Esophagus squamous epithelium (tissue), 5 donors: ENCODE results near the gene PIEZO1. TPM values are rescaled to one million over a fixed set of nuclear protein-coding genes. Genes with fewer than 3 reads are reported as not detected.

Experiments used
- DNase-seq: peaks from one replicate; lab custom pipeline; 2025; lab: John Stamatoyannopoulos, UW
- H3K27ac ChIP-seq, 4 donors: fragments of 200-600 bp; sonication (generic); one replicate each; pipeline ENCODE4 v1.5.1; 2016 to 2019; ENCODE audit warnings: mild to moderate bottlenecking in 1 of 4
- H3K27me3 ChIP-seq, 4 donors: fragments of 200-600 bp; sonication (generic); 1 replicate in 3 of 4; 2 replicates in 1 of 4; pipeline versions ENCODE4 v1.5.1 to v1.6.0; 2017 to 2021; ENCODE audit warnings: antibody characterized with exemption in 1 of 4
- H3K36me3 ChIP-seq, 3 donors: fragments of 200-600 bp; sonication (generic); one replicate each; pipeline ENCODE4 v1.5.1; 2016 to 2019
- H3K4me1 ChIP-seq, 3 donors: fragments of 200-600 bp; sonication (generic); one replicate each; pipeline ENCODE4 v1.5.1; 2017 to 2019
- H3K4me3 ChIP-seq, 4 donors: fragments of 200-600 bp; sonication (generic); 1 replicate in 3 of 4; 2 replicates in 1 of 4; pipeline ENCODE4 v1.5.1; 2016 to 2019; ENCODE audit warnings: mild to moderate bottlenecking in 2 of 4, moderate library complexity in 1 of 4
- H3K9me3 ChIP-seq, 3 donors: fragments of 200-600 bp; sonication (generic); one replicate each; pipeline ENCODE4 v1.5.1; 2016 to 2019
- POLR2A ChIP-seq, 4 donors: fragments of 450-650 bp; IDR thresholded peaks; one replicate each; pipeline ENCODE4 v1.6.1; 2017; ENCODE audit warnings: antibody characterized with exemption in 4 of 4, mild to moderate bottlenecking in 4 of 4, moderate library complexity in 3 of 4
- WGBS, 2 donors: methylation state at CpG; one replicate each; pipeline ENCODE4 v1.1.5; 2018; 5-methylcytosine and 5-hydroxymethylcytosine counted together
- intact Hi-C: fragments of 100-400 bp; cut with DNase I; formaldehyde crosslinking; loops from one replicate; pipeline ENCODE4 v1.15.0; 2022
- total RNA-seq, 4 donors: library from RNA; depleted of rRNA; stranded (reverse); fragments of >200 nt; gene quantifications; one replicate each; pipeline ENCODE4 v1.1.0, GENCODE V29; 2016
- TF ChIP-seq, protein P1 (sequence below), 6 experiments: fragments of 450-650 bp in 4 of 6; fragments of 200-600 bp in 2 of 6; sonication (generic) in 2 of 6; IDR thresholded peaks; one replicate each; pipeline ENCODE4 v1.5.1; 2016 to 2019; ENCODE audit warnings: antibody characterized with exemption in 6 of 6, mild to moderate bottlenecking in 4 of 6, moderate library complexity in 4 of 6
- donor health status: DM: yes; HTN: yes; CAD: no.

The PIEZO1 gene
- total RNA-seq, 4 donors from 2014 or later = 46.0 to 131 (median 103) TPM

DNA sequence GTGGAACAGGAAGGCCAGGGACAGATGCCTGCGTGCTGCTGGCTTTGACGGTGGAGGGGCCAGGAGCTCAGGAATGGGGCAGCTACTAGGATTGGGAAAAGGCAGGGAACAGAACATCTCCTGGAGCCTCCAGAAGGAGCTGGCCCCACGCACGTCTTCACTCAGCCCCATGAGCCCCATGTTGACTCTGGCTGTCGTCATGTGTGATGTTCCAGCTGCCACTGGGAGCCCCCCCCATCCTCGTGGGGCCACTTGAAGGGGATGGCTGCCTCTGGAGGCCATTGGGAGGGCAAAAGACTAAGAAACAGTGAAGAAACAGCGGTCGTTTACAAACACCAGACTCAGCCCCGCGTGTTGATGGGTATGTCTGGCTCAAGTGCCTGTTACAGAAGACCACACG is 45.2 kb upstream of the PIEZO1 start:
- no peak overlapping the region for H3K4me3 ChIP-seq
- DNase-seq = no peak
- peaks cover 0 to 51% (median 0%) of the 10 kb centered on the region in 3 donors for H3K36me3 ChIP-seq
- TF ChIP-seq POLR2A (IDR thresholded peaks at IDR 0.05) = no peak
- TF ChIP-seq, protein P1, sequence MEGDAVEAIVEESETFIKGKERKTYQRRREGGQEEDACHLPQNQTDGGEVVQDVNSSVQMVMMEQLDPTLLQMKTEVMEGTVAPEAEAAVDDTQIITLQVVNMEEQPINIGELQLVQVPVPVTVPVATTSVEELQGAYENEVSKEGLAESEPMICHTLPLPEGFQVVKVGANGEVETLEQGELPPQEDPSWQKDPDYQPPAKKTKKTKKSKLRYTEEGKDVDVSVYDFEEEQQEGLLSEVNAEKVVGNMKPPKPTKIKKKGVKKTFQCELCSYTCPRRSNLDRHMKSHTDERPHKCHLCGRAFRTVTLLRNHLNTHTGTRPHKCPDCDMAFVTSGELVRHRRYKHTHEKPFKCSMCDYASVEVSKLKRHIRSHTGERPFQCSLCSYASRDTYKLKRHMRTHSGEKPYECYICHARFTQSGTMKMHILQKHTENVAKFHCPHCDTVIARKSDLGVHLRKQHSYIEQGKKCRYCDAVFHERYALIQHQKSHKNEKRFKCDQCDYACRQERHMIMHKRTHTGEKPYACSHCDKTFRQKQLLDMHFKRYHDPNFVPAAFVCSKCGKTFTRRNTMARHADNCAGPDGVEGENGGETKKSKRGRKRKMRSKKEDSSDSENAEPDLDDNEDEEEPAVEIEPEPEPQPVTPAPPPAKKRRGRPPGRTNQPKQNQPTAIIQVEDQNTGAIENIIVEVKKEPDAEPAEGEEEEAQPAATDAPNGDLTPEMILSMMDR (IDR thresholded peaks at IDR 0.05) = no peak
- no peaks in the 10 kb centered on the region for H3K9me3 ChIP-seq
- intact Hi-C loops = no loop called here
- 76 to 81% methylated on average over 6 to 10 of the region's 11 CpGs for WGBS, 2 donors
- no peak overlapping the region for H3K27ac ChIP-seq
- no peaks in the 10 kb centered on the region for H3K27me3 ChIP-seq
- H3K4me1 ChIP-seq = peaks cover 0 to 31% (median 9%) of the 10 kb centered on the region in 3 donors

DNA sequence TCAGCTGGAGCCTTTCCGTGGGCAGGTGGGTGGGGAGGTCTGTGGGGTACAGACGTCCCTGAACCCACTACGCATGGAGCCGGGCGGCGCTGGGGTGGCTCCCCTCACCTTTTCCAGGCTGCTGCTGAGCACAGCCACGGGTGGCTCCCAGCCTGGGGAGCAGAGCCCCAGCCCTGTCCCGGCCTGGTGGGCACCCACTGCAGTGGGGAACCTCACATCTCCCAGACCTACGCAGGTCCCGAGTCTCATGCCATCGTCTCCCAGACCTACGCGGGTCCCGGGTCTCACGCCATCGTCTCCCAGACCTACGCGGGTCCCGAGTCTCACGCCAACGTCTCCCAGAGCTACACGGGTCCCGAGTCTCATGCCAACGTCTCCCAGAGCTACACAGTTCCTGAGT is 43.7 kb upstream of the PIEZO1 start:
- TF ChIP-seq POLR2A (IDR thresholded peaks at IDR 0.05) = no peak
- H3K27ac ChIP-seq = no peak overlapping the region
- no peak for DNase-seq
- intact Hi-C loops = loop anchor here (5.0 kb wide), 1 partner anchor 389 kb away; the partner anchor contains the start of gene ZNF778
- H3K4me1 ChIP-seq = peaks cover 0 to 32% (median 9%) of the 10 kb centered on the region in 3 donors
- no peaks in the 10 kb centered on the region for H3K9me3 ChIP-seq
- H3K4me3 ChIP-seq = no peak overlapping the region
- 83 to 89% methylated on average over 16 to 22 of the region's 24 CpGs for WGBS, 2 donors
- H3K36me3 ChIP-seq = peaks cover 0 to 48% (median 0%) of the 10 kb centered on the region in 3 donors
- no peaks in the 10 kb centered on the region for H3K27me3 ChIP-seq

DNA sequence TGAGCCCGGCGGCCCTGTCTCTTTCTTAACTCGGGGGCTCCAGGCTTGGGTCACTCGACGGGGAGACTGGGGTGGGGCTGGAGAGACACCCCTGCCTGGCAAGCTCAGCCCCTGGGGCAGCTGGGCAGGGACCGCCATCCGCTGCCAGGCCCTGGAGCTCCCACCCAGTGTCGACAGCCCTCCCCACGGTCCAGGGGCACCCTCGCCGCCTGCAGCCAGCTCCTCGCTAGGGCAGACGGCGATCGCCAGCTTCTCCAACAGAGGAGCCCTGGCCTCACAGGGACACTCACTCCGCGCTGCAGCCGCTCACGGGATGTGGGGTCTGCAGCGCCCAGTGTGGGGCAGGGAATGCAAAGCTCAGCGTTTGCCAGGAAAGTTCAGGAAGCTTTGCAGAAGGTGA is 42.7 kb upstream of the PIEZO1 start:
- no peaks in the 10 kb centered on the region for H3K27me3 ChIP-seq
- H3K9me3 ChIP-seq = no peaks in the 10 kb centered on the region
- DNase-seq = no peak
- H3K36me3 ChIP-seq = peaks cover 0 to 55% (median 0%) of the 10 kb centered on the region in 3 donors
- H3K4me3 ChIP-seq = no peak overlapping the region
- WGBS, 2 donors = 93% methylated on average over 3 to 5 of the region's 21 CpGs
- no peak overlapping the region for H3K27ac ChIP-seq
- peaks cover 0 to 32% (median 9%) of the 10 kb centered on the region in 3 donors for H3K4me1 ChIP-seq
- TF ChIP-seq, protein P1 (IDR thresholded peaks at IDR 0.05) = no peak
- TF ChIP-seq POLR2A (IDR thresholded peaks at IDR 0.05) = no peak
- intact Hi-C loops = loop anchor here (5.0 kb wide), 1 partner anchor 390 kb away; the partner anchor contains the start of gene ZNF778

DNA sequence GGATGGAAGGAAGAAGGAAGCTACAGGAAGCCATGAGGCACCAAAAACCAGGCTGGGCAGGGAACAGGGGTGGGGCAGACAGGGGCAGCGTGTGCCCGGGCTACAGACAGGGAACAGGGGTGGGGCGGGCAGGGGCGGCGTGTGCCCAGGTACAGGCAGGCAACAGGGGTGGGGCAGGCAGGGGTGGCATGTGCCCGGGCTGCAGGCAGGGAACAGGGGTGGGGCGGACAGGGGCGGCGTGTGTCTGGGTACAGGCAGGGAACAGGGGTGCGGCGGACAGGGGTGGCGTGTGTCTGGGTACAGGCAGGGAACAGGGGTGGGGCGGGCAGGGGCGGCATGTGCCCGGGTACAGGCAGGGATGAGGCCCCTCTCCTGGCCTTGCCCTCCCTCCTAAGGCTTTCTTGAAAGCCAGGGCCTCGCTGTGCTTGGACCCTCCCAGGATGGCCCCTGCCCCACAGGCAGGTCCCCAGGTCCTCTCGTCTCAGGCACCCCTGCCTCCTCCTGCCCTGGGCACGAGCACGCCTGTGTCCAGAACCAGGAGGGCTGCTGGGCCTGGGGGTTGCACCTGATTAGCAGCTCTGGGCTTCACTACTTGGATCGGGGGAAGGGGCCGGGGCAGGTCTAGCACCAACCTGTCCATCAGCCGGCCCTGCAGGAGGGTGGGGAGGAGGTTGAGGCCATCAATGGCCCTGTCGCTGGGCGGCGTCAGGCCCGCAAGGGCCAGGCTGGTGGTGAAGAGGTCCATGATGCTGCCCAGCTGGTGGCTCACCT is 41.2 kb upstream of the PIEZO1 start:
- Histone ChIP-seq H3K4me3 (no peak overlapping the region), H3K27me3 (no peaks in the 10 kb centered on the region), H3K4me1 (peaks cover 0 to 26% (median 9%) of the 10 kb centered on the region in 3 donors), H3K36me3 (peaks cover 6 to 70% (median 11%) of the 10 kb centered on the region in 3 donors), H3K27ac (peak overlapping the region in 3 of 4 donors; percentile 22 to 54 (median 30)), H3K9me3 (no peaks in the 10 kb centered on the region)
- 25% methylated on average over 3 of the region's 26 CpGs; no CpG with 5 or more reads in 1 of the 2 donors for WGBS, 2 donors
- intact Hi-C loops = loop anchor here (5.0 kb wide), 1 partner anchor 391 kb away; the partner anchor contains the start of gene ZNF778
- no peak for DNase-seq
- TF ChIP-seq, protein P1 (IDR thresholded peaks at IDR 0.05) = no peak
- TF ChIP-seq POLR2A (IDR thresholded peaks at IDR 0.05) = no peak

DNA sequence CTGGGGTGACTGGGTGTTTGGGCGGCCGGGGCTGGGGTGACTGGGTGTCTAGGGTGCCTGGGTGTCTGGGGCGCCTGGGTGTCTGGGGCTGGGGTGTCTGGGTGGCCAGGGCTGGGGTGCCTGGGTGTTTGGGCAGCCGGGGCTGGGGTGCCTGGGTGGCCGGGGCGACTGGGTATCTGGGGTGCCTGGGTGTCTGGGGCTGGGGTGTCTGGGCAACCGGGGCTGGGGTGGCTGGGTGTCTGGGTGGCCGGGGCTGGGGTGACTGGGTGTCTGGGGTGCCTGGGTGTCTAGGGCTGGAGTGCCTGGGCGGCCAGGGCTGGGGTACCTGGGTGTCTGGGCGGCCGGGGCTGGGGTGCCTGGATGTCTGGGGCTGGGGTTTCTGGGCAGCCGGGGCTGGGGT is 40.1 kb upstream of the PIEZO1 start:
- H3K27ac ChIP-seq = peak overlapping the region in 1 of 4 donors; percentile 30
- H3K27me3 ChIP-seq = no peaks in the 10 kb centered on the region
- DNase-seq = no peak
- peaks cover 0 to 26% (median 9%) of the 10 kb centered on the region in 3 donors for H3K4me1 ChIP-seq
- WGBS, 2 donors = no CpG with 5 or more reads among the region's 12 CpGs
- peaks cover 6 to 81% (median 11%) of the 10 kb centered on the region in 3 donors for H3K36me3 ChIP-seq
- H3K9me3 ChIP-seq = no peaks in the 10 kb centered on the region
- intact Hi-C loops = loop anchor here (5.0 kb wide), 1 partner anchor 392 kb away; the partner anchor contains the start of gene ZNF778
- H3K4me3 ChIP-seq = no peak overlapping the region
- TF ChIP-seq, protein P1 (IDR thresholded peaks at IDR 0.05) = no peak
- no peak for TF ChIP-seq POLR2A (IDR thresholded peaks at IDR 0.05)
